Heart right ventricle (tissue), 16 donors: ENCODE results near the gene CACNA1A. TPM values are rescaled to one million over a fixed set of nuclear protein-coding genes. Genes with fewer than 3 reads are reported as not detected.

ENCODE experiments used
- ATAC-seq, 8 donors: fragments of 200-7000 bp; cut with Tn5 transposase; one replicate each; pipeline ENCODE4 v1.9.1; 2020; ENCODE audit warnings: mild to moderate bottlenecking in 8 of 8, moderate library complexity in 8 of 8, moderate number of reproducible peaks in 1 of 8
- DNase-seq, 2 donors: peaks; one replicate each; pipeline ENCODE4 v3.0.0-alpha.2; 2020
- H3K27ac ChIP-seq, 10 donors: fragments of 200-600 bp; sonication (generic) in 2 of 10; one replicate each; pipeline versions ENCODE4 v1.5.0 to v1.8.0; 2020 to 2022; ENCODE audit warnings: mild to moderate bottlenecking in 3 of 10
- H3K27me3 ChIP-seq, 7 donors: fragments of 200-600 bp; one replicate each; pipeline ENCODE4 v1.8.0; 2021 to 2022; ENCODE audit warnings: mild to moderate bottlenecking in 2 of 7
- H3K36me3 ChIP-seq, 9 donors: fragments of 200-600 bp; sonication (generic) in 1 of 9; one replicate each; pipeline versions ENCODE4 v1.5.0 to v1.8.0; 2020 to 2022; ENCODE audit warnings: mild to moderate bottlenecking in 2 of 9
- H3K4me1 ChIP-seq, 9 donors: fragments of 200-600 bp; sonication (generic) in 1 of 9; one replicate each; pipeline versions ENCODE4 v1.5.0 to v1.8.0; 2020 to 2022; ENCODE audit warnings: mild to moderate bottlenecking in 4 of 9
- H3K4me3 ChIP-seq, 10 donors: fragments of 200-600 bp; sonication (generic) in 2 of 10; one replicate each; pipeline versions ENCODE4 v1.5.0 to v1.8.0; 2020 to 2022; ENCODE audit warnings: mild to moderate bottlenecking in 7 of 10, moderate library complexity in 2 of 10
- H3K9me3 ChIP-seq, 11 donors: fragments of 200-600 bp in 10 of 11; sonication (generic) in 2 of 11; one replicate each; pipeline versions ENCODE4 v1.5.0 to v1.8.0; 2013 to 2022; ENCODE audit warnings: mild to moderate bottlenecking in 2 of 11, control low read depth in 1 of 11, moderate library complexity in 1 of 11
- CTCF ChIP-seq, 9 donors: fragments of 200-600 bp; sonication (generic) in 2 of 9; IDR thresholded peaks; one replicate each; pipeline versions ENCODE4 v1.5.0 to v1.8.0; 2021 to 2022; ENCODE audit warnings: antibody characterized with exemption in 9 of 9, mild to moderate bottlenecking in 5 of 9, moderate library complexity in 1 of 9
- WGBS, 2 donors: extraction: QIAGEN DNeasy Blood & Tissue Kit; methylation state at CpG; one replicate each; pipeline ENCODE4 v1.1.7; 2013; ENCODE audit warnings: inconsistent platforms in 1 of 2; 5-methylcytosine and 5-hydroxymethylcytosine counted together
- intact Hi-C, 10 donors: fragments of 100-400 bp; cut with DNase I; formaldehyde crosslinking; loops; one replicate each; pipeline versions ENCODE4 v1.11.1 to v1.14.2; 2022
- polyA plus RNA-seq, 2 donors: library from polyadenylated mRNA; stranded (reverse); fragments of 200-250 nt; gene quantifications; one replicate each; pipeline ENCODE4 v1.2.3, GENCODE V29; 2013
- total RNA-seq, 10 donors: library from RNA; stranded (reverse); fragmentation: NEBNext Ultra II Directional in 3 of 10; extraction: Animal tissue kit (Norgen Biotek cat#: 25700) in 3 of 10; gene quantifications; one replicate each; pipeline versions ENCODE4 v1.2.1 to v1.2.4, GENCODE V29; 2021 to 2023
- donor health status: Arrhythmogenic right ventricular cardiomyopathy.
- donor health status: ischemic (EF 13 %, LVEDD 7.1; RV severe dilation, severe dysfunction).
- donor health status: healthy with polysubstance abuse.
- donor health status: DM: no; HTN: yes; CAD: no.
- donor health status: DM: no; HTN: no; CAD: no.
- donor health status: ischemic (EF 25% LVEDD 6.9; RV normal size, moderate dysfunction).
- donor health status: ischemic (EF 25% LVEDD 5.7; RV mildly dilated, moderate dysfunction).
- donor health status: healthy.
- donor health status: DM: yes; HTN: yes; CAD: no.
- donor health status: Ischemic cardiomyopathy.
- donor health status: ischemic (EF 35%, LVEDD 5.7; RV mildly dilated, moderate dysfunction).
- donor health status: nonischemic (EF 11% LVEDD 7.7; RV severe dilation, severe dysfunction).
- donor health status: DM: yes; HTN: yes; CAD: no.
- donor health status: PGD.
- donor health status: ischemic (EF 29% LVEDD 5.4; RV normal size, mild dysfunction).
- donor health status: nonischemic (EF 23%, LVEDD 6.1; RV moderate dilation, normal function).

Gene CACNA1A
- total and polyA plus RNA-seq, 12 donors, result 0.21 to 2.3 (median 0.66) TPM

DNA sequence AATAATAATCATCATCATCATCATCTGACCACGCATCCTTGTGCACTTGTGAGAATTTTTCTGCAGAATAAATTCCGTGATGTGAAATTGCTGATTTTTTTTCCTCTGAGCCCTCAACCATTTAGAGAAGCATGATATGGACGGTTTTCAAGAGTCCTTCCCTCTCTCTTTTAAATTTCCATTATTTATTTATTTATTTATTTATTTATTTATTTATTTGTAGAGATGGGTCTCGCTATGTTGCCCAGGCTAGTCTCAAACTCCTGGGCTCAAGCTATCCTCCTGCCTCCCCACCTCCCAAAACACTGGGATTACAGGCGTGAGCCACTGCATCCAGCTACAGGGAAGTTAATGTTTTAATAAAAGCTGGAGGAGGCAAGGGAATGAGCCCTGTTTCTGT, 39.6 kb downstream of the CACNA1A start:
- Histone ChIP-seq H3K4me3 (no peak overlapping the region), H3K4me1 (no peaks in the 10 kb centered on the region), H3K9me3 (no peaks in the 10 kb centered on the region), H3K27me3 (peaks cover 0 to 21% (median under 1%) of the 10 kb centered on the region in 7 donors), H3K36me3 (no peaks in the 10 kb centered on the region), H3K27ac (no peak overlapping the region)
- ATAC-seq, result no peak
- TF ChIP-seq CTCF (IDR thresholded peaks at IDR 0.05), result no peak
- DNase-seq, result no peak
- intact Hi-C loops, result no loop called here
- WGBS, 2 donors, result 84% methylated on average over 5 of the region's 5 CpGs

GRCh38 chr19:13463296-13463695, 43.0 kb downstream of the CACNA1A start:
- Histone ChIP-seq H3K4me3 (no peak overlapping the region), H3K27ac (no peak overlapping the region), H3K4me1 (no peaks in the 10 kb centered on the region), H3K36me3 (no peaks in the 10 kb centered on the region), H3K27me3 (peaks cover 0 to 27% (median 12%) of the 10 kb centered on the region in 7 donors), H3K9me3 (no peaks in the 10 kb centered on the region)
- TF ChIP-seq CTCF (IDR thresholded peaks at IDR 0.05), result no peak
- DNase-seq, result peak in 1 of 2 donors; percentile 5
- WGBS, 2 donors, result 16 to 19% methylated on average over 6 of the region's 6 CpGs
- ATAC-seq, result no peak
- intact Hi-C loops, result no loop called here

GRCh38 chr19:13461536-13461935, 44.7 kb downstream of the CACNA1A start:
- ATAC-seq, result no peak
- peaks cover 0 to 37% (median 16%) of the 10 kb centered on the region in 7 donors for H3K27me3 ChIP-seq

DNA sequence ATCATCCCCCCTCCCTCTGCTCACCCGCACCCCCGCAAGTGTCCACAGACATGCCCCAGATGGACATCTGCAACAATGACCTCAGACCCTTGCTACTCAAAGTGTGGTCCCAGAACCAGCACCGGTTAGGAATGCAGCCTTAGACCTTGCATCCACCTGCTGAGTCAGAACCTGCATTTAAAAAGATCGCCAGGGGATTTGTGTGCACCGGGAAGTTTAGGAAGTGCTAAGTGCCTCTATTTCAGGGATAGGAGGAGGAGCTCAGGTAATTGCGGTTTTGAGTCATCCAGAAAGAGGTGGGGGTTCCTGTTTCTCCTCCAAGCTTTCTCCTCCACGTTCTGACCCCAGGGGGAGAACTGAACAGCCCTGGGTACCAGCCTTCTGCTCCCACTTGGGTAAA, 46.2 kb downstream of the CACNA1A start:
- Histone ChIP-seq H3K27me3 (peaks cover 0 to 37% (median 16%) of the 10 kb centered on the region in 7 donors), H3K4me1 (no peaks in the 10 kb centered on the region), H3K27ac (no peak overlapping the region), H3K9me3 (no peaks in the 10 kb centered on the region), H3K36me3 (no peaks in the 10 kb centered on the region), H3K4me3 (no peak overlapping the region)
- intact Hi-C loops, result no loop called here
- no peak for DNase-seq
- TF ChIP-seq CTCF (IDR thresholded peaks at IDR 0.05), result no peak
- 27 to 28% methylated on average over 7 of the region's 7 CpGs for WGBS, 2 donors
- ATAC-seq, result no peak

More at GRCh38 chr19:13461536-13461935, 44.7 kb downstream of the CACNA1A start:
- WGBS, 2 donors, result 77 to 79% methylated on average over 12 of the region's 12 CpGs
- Histone ChIP-seq H3K4me3 (no peak overlapping the region), H3K9me3 (no peaks in the 10 kb centered on the region), H3K36me3 (no peaks in the 10 kb centered on the region), H3K27ac (no peak overlapping the region), H3K4me1 (no peaks in the 10 kb centered on the region)
- intact Hi-C loops, result no loop called here
- TF ChIP-seq CTCF (IDR thresholded peaks at IDR 0.05), result no peak
- no peak for DNase-seq
